Ishikawa (cell line): ENCODE data around the gene ACVR1.

ENCODE experiments used
- CEBPB ChIP-seq: IDR thresholded peaks from 2 replicates; pipeline ENCODE4 v1.6.1; 2012
- CREB1 ChIP-seq: IDR thresholded peaks from 2 replicates; pipeline ENCODE4 v1.6.1; 2012; ENCODE audit warnings: low read depth
- EGR1 ChIP-seq: IDR thresholded peaks from 2 replicates; pipeline ENCODE4 v1.6.1; 2012
- EP300 ChIP-seq: IDR thresholded peaks from 2 replicates; pipeline ENCODE4 v1.6.1; 2012; ENCODE audit warnings: borderline replicate concordance
- FOXM1 ChIP-seq: IDR thresholded peaks from 2 replicates; pipeline ENCODE4 v1.6.1; 2012; ENCODE audit warnings: low read depth, borderline replicate concordance
- NFIC ChIP-seq: IDR thresholded peaks from 2 replicates; pipeline ENCODE4 v1.6.1; 2012
- RAD21 ChIP-seq: IDR thresholded peaks from 2 replicates; pipeline ENCODE4 v1.6.1; 2012; ENCODE audit warnings: low read depth
- TAF1 ChIP-seq: IDR thresholded peaks from 2 replicates; pipeline ENCODE4 v1.6.1; 2012; ENCODE audit warnings: low read depth, mild to moderate bottlenecking
- TCF12 ChIP-seq: IDR thresholded peaks from 2 replicates; pipeline ENCODE4 v1.6.1; 2012; ENCODE audit warnings: low read depth
- TEAD4 ChIP-seq: IDR thresholded peaks from 2 replicates; pipeline ENCODE4 v1.6.1; 2012
- YY1 ChIP-seq: IDR thresholded peaks from 2 replicates; pipeline ENCODE4 v1.6.1; 2012; ENCODE audit warnings: low read depth
- ZBTB7A ChIP-seq: IDR thresholded peaks from 2 replicates; pipeline ENCODE4 v1.6.1; 2012; ENCODE audit warnings: low read depth
- TF ChIP-seq, protein P1 (sequence below): IDR thresholded peaks from 2 replicates; pipeline ENCODE4 v1.6.1; 2012; ENCODE audit warnings: low read depth, mild to moderate bottlenecking
- TF ChIP-seq, protein P2 (sequence below): IDR thresholded peaks from 2 replicates; pipeline ENCODE4 v1.6.1; 2012
- TF ChIP-seq, protein P3 (sequence below): IDR thresholded peaks from 2 replicates; pipeline ENCODE4 v1.6.1; 2012

The ACVR1 gene

DNA sequence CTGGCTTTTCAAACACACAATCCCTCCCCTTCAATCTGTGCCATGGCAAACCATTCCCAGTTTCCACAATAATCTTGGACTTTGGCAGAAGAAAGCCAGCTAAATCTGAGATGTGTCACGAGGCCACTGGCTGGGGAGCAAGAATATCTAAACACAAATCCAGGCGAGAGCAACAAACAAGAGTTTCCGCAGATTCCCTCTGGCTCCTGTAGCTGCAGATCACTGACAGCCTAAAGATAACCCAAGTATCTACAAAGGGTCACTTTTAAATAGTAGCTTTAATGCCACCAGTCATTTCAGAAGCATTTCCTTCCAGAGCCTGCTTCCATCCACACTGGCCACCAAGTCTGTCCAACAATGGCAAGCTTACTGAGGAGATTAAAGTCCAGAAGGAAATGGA lies 86.9 kb downstream of the ACVR1 start:
- TF ChIP-seq CEBPB (no peak), CREB1 (no peak), YY1 (no peak), RAD21 (no peak), TCF12 (no peak), TEAD4 (no peak), EP300 (no peak), FOXM1 (no peak), EGR1 (no peak), TAF1 (no peak), ZBTB7A (no peak)
- TF ChIP-seq, protein P1, sequence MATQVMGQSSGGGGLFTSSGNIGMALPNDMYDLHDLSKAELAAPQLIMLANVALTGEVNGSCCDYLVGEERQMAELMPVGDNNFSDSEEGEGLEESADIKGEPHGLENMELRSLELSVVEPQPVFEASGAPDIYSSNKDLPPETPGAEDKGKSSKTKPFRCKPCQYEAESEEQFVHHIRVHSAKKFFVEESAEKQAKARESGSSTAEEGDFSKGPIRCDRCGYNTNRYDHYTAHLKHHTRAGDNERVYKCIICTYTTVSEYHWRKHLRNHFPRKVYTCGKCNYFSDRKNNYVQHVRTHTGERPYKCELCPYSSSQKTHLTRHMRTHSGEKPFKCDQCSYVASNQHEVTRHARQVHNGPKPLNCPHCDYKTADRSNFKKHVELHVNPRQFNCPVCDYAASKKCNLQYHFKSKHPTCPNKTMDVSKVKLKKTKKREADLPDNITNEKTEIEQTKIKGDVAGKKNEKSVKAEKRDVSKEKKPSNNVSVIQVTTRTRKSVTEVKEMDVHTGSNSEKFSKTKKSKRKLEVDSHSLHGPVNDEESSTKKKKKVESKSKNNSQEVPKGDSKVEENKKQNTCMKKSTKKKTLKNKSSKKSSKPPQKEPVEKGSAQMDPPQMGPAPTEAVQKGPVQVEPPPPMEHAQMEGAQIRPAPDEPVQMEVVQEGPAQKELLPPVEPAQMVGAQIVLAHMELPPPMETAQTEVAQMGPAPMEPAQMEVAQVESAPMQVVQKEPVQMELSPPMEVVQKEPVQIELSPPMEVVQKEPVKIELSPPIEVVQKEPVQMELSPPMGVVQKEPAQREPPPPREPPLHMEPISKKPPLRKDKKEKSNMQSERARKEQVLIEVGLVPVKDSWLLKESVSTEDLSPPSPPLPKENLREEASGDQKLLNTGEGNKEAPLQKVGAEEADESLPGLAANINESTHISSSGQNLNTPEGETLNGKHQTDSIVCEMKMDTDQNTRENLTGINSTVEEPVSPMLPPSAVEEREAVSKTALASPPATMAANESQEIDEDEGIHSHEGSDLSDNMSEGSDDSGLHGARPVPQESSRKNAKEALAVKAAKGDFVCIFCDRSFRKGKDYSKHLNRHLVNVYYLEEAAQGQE, result no peak
- TF ChIP-seq, protein P2, sequence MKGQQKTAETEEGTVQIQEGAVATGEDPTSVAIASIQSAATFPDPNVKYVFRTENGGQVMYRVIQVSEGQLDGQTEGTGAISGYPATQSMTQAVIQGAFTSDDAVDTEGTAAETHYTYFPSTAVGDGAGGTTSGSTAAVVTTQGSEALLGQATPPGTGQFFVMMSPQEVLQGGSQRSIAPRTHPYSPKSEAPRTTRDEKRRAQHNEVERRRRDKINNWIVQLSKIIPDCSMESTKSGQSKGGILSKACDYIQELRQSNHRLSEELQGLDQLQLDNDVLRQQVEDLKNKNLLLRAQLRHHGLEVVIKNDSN, result no peak
- TF ChIP-seq, protein P3, sequence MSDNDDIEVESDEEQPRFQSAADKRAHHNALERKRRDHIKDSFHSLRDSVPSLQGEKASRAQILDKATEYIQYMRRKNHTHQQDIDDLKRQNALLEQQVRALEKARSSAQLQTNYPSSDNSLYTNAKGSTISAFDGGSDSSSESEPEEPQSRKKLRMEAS, result no peak

DNA sequence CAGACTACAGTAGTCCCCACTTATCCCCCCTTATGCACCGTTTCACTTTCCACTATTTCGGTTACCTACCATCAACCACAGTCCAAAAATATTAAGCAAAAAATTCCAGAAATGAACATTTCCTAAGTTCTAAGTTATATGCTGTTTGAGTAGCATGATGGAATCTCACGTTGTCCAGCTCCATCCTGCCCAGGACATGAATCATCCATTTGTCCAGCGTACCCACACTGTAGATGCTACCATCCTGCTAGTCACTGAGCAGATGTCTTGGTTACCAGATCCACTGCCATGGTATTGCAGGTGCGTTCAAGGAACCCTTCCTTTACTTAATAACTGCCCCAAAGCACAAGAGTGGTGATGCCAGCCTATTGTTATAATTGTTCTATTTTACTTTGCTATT lies 87.9 kb downstream of the ACVR1 start:
- TF ChIP-seq CREB1 (no peak), NFIC (no peak), EGR1 (no peak), TAF1 (no peak), TCF12 (no peak), FOXM1 (no peak), TEAD4 (no peak), EP300 (no peak), YY1 (no peak), CEBPB (no peak)
- TF ChIP-seq, protein P1, result no peak
- TF ChIP-seq, protein P2, result no peak
- TF ChIP-seq, protein P3, result no peak

DNA sequence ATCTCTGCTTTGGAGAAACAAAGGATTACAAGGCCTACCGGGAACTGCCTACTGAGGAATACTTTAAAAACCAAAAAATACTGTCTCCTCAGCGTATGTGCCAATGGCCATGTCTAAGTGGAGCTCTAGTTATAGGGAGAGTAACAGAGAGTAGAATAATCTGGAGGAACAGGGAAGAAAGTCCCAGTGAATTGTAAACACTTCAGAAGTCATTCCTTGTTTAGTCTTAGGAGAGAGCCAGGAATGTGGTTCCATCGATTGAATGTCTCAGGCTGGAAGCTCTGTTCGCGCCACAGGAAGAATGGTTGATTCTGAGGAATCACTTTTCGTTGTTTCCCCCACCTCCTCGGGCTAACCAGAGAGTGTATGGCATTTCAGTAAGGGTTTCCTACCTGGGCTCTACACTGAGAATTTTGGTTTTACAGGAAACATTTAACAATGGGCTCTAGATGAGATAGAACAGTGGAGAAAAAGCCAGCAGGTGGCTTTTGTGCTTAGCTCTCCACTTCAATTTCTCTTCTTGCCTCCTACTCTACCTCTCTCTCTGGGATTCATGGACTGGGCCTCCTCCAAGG lies 88.7 kb downstream of the ACVR1 start:
- TF ChIP-seq TCF12 (no peak), NFIC (no peak), FOXM1 (no peak), RAD21 (no peak), YY1 (no peak), TAF1 (no peak)
- TF ChIP-seq, protein P2, result no peak

DNA sequence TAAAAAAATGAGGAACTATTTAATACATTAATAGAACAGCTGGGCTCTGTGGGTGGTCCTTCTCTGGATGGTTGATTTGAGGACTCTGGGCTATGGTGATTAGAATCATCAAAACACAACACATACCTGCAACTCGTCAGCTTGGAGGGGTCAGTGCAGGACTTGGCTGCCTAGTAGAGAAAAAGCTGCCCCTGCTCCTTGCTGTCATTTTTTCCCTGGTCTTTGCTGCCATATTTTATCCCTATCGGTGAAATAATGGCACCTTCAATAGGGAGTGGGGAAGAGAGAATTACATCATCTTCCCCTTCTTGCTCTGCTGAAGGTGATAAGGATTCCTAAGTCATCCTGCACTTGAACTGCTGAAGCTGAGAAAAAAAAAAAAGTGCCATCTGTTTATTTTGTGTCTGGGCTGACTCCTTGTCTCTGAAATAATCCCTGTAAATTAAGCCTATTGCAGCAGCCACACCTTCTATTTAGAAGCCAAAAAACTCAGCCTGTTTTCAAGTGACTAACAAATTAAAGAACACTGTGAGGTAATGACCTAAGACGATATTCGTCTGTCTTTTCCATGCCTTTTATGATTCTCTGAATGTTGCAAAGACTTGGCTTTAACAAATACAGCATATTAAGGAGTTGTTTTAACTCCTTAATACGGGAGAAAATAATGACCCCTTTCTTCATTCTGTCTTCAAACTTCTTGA lies 89.3 kb downstream of the ACVR1 start:
- no peak for TF ChIP-seq NFIC

DNA sequence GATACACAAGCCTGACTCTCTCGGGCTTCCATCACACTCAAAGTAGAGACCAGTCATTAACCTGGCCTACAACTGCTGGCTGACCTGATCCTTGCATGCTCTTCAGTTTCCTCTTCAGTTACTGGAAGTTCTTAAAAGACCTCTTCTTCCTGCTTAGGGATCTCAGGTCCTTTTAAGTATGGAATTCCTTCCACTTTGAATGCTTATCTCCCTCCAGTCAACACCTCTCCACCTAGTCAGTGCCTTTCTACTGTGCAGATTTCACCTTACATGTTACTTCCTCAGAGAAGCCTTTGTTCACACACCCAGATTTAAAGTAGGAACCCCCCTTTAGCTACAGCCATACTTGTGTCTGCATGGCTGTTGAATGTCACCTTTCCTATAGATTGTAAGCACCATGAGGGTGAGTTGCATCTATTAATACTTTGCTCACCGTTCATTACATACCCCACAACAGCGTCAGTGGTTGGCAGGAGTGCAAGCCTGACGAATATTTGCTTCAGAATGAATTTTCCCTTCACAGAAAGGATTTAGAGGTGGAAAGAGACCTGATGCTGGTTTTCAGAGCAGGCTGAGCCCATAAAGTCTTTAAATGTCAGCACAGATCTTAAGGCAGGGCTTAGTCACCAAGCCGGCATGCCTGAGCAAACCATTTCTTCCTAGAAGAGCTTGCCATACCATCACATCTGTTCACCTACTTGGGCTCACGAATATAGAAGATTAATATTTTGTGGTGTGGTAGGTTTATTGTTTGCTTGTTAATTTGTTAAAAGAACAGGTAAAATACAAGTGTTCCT lies 90.1 kb downstream of the ACVR1 start:
- TF ChIP-seq FOXM1 (no peak), TEAD4 (no peak)
- TF ChIP-seq, protein P2, result no peak
